C4-2B (cell line): ENCODE measurements around the gene DDX28.
"Not testable (repeated sequence)": the region's sequence is repeated elsewhere in the genome, so short reads cannot be mapped to it uniquely, and the experiment has no call there.

Experiments used
- H3K27ac ChIP-seq: fragments of 450-650 bp; 2 replicates; pipeline ENCODE4 v1.5.1; 2017
- ZFX ChIP-seq: fragments of 450-650 bp; IDR thresholded peaks from 2 replicates; pipeline ENCODE4 v1.6.1; 2017
- TF ChIP-seq, protein P1 (sequence below): fragments of 450-650 bp; conservative IDR thresholded peaks from 2 replicates; pipeline ENCODE4 v1.5.1; 2017; ENCODE audit warnings: mild to moderate bottlenecking

The DDX28 gene

DNA sequence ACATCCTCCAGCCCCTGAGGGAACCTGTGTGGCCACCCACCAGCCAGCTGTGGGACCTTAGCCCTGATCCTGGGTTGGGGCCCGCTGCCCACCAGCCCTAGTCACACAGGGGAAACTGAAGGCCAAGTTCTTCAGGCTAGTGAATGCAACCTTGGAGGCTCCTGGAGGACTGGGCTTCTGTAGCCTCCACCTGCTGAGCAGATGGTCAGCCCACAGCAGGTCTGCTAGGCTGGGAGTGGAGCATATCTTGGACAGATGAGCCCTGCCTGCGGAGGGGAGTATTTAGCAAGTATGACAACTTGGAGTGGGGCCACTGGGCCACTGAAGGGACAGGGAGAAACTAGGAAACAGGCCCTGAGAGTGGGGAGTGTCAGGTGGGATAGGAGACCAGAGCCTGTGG lies 46.8 kb downstream of the DDX28 start:
- no peak for TF ChIP-seq ZFX
- TF ChIP-seq, protein P1, sequence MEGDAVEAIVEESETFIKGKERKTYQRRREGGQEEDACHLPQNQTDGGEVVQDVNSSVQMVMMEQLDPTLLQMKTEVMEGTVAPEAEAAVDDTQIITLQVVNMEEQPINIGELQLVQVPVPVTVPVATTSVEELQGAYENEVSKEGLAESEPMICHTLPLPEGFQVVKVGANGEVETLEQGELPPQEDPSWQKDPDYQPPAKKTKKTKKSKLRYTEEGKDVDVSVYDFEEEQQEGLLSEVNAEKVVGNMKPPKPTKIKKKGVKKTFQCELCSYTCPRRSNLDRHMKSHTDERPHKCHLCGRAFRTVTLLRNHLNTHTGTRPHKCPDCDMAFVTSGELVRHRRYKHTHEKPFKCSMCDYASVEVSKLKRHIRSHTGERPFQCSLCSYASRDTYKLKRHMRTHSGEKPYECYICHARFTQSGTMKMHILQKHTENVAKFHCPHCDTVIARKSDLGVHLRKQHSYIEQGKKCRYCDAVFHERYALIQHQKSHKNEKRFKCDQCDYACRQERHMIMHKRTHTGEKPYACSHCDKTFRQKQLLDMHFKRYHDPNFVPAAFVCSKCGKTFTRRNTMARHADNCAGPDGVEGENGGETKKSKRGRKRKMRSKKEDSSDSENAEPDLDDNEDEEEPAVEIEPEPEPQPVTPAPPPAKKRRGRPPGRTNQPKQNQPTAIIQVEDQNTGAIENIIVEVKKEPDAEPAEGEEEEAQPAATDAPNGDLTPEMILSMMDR, result no peak
- H3K27ac ChIP-seq, result no peak overlapping the region

DNA sequence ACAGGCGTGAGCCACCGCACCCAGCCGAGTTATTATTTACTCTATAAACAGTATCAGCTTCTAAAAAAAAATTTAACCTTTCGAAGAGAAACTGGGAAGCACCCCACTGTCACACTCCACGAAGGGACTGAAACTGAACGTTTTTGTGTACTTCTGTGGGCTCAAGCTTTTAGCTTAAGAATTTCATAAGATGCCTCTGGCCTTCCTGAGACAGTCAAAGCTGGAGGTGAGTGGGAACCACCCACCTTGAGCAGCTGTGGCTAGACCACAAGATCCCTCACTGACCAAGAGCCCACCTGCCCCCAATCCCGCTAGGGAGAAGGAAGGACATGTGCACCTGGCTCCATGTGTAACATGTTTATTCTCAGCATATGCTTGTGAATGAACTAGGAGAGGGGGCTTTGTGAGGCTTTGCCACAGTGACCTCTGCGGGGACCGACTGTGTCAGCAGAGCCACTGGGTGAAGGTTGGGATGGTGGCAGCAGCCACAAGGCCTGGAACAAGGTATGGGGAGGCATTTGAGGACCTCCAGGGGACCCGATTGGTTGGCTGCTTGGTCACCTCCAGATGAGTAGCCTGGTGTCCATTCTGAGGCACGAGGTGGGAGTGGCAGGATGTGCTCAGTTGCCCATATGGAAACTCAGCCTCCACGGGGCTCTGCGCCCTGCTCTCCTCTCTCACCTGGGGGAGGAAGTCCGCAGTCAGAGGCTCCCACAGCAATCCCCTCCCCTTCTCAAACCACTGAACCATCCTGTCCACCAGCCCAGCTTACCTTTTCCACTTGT lies 47.5 kb downstream of the DDX28 start:
- no peak overlapping the region for H3K27ac ChIP-seq
- TF ChIP-seq, protein P1, result no peak
- TF ChIP-seq ZFX, result no peak

DNA sequence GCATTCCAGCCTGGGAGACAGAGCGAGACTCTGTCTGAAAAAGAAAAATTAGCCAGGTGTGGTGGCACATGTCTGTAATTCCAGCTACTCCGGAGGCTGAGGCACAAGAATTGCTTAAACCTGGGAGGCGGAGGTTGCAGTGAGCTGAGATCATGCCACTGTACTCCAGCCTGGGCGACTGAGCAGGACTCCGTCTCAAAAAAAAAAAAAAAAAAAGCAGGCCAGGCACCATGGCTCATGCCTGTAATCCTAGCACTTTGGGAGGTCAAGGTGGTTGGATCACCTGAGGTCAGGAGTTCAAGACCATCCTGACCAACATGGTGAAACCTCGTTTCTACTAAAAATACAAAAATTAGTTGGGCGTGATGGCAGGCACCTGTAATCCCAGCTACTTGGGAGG lies 50.7 kb downstream of the DDX28 start:
- H3K27ac ChIP-seq, result not testable (repeated sequence)

DNA sequence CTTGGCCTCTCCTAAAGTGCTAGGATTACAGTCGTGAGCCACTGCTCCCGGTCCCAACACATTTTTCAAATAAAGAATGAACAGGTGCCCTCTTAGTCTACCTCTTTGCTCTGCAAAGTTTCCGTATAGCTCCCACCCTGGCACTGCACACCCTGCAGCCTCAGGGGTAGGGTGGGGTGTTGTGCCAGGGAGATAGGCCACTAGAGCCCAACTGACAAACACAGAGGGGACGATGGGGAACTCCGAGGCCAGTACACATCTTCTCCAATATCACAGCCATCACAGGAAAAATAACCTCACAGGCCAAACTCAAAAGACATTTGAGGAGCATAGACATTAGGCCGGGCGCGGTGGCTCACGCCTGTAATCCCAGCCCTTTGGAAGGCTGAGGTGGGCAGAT lies 51.9 kb downstream of the DDX28 start:
- H3K27ac ChIP-seq, result no peak overlapping the region
- no peak for TF ChIP-seq ZFX
- TF ChIP-seq, protein P1, result no peak
